ENCODE measurements around the gene ARHGAP26.
"Not testable (repeated sequence)": the region's sequence is repeated elsewhere in the genome, so short reads cannot be mapped to it uniquely, and the experiment has no call there.

ARHGAP26 gene

DNA sequence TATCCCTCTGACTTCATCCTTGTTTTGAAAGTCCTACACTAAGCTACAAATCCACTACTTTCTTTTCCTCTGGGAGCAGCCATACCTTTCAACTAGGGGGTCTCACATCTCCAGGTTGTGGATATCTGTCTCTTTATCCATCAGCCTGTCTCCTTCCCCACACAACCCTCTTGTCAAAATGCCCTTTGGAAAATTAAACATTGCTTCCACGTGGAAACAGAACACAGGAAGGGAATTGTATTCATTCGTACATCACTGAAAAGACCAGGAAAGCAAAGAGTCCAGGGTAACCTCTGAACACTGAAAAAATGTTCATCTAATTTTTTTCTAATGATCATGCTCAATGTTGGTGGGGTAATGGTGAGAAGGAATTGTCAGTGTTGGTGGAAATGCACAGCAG is 429.7 kb downstream of the ARHGAP26 start:
- no peak for DNase-seq

DNA sequence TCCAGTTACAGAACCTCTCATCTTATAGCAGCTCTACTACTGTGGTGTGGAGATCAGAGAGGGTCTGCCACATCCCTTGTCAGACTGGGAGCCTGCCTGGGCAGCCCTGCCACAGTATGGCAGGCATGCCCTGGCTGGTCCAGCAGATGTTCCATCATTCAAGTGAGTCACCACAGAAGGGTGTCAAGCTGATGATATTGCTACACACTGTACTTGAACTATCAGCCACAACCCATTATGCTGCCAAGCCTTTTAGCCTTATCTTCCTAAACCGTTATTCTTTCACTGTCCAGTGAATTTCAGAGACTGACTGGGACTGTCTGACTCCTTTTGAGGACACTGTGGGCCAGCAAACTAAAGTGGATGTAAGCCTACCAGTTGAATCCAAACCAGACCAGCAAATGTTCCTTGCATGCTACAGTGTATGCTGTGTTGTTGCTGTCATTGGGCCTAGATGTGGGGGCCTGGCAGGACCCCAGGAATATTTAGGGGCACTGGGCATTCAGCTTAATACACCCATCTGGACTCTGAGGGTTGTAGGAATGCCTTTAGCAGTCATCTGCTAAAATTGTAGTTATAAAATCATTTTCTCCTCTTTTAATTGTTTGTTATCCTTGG is 430.7 kb downstream of the ARHGAP26 start:
- peak in 1 of 3 experiments; percentile 35 for DNase-seq

DNA sequence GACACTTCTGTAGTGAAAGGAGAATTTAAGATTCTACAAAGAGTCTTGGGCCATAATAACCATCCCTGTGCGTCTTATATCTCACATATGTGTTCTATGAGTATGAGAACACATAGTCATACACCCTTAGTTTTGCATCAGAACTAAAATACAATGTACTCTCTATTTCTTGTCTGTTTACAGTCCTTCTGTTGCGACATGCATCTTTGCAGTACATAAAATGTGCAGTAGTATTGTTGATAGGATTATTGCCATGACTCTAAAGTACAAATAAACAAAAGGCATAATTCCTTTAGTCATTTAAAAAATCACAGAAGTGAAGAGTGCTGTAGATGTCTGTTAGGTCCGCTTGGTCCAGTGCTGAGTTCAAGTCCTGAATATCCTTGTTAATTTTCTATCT is 431.4 kb downstream of the ARHGAP26 start:
- DNase-seq = no peak

DNA sequence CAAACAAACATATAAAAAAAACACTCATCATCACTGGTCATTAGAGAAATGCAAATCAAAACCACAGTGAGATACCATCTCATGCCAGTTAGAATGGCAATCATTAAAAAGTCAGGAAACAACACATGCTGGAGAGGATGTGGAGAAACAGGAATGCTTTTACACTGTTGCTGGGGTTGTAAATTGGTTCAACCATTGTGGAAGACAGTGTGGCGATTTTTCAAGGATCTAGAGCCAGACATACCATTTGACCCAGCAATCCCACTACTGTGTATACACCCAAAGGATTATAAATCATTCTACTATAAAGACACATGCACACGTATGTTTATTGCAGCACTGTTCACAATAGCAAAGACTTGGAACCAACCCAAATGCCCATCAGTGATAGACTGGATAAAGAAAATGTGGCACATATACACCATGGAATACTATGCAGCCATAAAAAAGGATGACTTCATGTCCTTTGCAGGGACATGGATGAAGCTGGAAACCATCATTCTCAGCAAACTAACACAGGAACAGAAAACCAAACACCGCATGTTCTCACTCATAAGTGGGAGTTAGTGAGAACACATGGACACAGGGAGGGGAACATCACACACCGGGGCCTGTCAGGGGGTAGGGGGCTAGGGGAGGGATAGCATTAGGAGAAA is 433.3 kb downstream of the ARHGAP26 start:
- not testable (repeated sequence) for DNase-seq

DNA sequence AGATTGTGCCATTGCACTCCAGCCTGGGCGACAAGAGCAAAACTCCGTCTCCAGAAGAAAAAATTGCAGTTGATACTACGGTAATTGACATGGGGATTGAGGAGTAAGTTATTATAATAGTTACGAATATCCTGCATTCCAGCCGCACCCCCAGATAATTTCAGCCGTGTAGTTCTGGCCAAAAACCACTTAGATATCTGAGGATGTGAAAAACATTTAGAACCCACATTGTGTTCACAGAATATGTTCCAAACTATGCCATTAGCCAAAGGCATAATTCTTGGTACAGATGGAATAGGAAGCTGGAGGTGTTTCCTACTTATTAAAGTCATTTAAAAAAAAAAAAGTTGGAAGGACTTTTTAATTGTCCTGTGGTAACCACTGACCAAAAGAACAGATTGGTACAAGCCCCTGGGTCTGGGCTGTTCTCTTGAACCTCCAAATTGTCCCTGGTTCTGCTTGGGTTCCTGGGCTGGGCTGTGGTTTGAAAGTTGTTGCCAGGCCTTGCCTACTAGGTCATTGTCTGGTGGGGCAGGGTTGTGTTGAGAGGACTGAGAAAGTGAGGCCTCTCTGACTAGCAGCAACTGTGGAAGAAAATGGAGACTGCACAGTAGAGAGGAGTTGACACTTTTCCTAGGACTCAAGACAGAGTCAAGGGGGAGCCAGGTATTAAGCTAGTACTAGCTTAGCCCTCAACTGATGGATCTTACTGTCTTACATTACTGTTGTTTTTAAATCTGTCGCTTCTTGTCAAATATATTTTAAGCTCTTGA is 434.5 kb downstream of the ARHGAP26 start:
- no peak for DNase-seq

DNA sequence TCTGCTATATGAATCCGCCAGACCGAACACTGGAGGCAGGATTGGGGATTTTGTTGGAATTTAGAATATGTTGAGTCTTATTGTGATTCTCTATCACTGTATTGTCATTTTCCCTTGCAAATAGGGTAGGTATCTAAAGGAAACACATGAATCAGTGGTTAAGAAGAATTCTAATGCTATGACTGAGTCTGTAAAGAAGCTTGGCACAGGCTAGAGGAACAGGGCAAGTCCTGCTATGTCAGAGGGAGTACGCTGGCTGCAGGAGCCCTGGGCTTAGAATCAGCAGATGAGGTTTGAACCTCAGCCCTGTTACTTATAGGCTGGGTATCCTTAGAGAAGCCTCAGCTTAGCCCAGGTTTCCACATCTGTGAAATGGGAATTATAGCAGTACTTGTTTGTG is 435.2 kb downstream of the ARHGAP26 start:
- DNase-seq = no peak

DNA sequence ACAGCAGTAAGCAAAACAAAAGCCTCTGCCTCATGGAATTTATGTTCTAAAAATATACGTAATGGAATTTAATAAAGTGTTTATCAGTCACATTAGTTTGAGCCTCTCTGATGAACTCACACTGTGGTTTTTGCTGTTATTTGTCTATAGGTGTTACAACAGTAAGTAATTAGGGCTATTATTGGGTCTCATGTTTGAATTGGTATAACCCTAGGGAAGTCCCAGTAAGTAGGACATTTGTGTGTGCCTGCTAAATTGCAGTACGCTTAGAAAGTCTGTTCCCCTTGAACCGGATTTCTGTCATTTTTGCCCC is 435.7 kb downstream of the ARHGAP26 start:
- no peak for DNase-seq

DNA sequence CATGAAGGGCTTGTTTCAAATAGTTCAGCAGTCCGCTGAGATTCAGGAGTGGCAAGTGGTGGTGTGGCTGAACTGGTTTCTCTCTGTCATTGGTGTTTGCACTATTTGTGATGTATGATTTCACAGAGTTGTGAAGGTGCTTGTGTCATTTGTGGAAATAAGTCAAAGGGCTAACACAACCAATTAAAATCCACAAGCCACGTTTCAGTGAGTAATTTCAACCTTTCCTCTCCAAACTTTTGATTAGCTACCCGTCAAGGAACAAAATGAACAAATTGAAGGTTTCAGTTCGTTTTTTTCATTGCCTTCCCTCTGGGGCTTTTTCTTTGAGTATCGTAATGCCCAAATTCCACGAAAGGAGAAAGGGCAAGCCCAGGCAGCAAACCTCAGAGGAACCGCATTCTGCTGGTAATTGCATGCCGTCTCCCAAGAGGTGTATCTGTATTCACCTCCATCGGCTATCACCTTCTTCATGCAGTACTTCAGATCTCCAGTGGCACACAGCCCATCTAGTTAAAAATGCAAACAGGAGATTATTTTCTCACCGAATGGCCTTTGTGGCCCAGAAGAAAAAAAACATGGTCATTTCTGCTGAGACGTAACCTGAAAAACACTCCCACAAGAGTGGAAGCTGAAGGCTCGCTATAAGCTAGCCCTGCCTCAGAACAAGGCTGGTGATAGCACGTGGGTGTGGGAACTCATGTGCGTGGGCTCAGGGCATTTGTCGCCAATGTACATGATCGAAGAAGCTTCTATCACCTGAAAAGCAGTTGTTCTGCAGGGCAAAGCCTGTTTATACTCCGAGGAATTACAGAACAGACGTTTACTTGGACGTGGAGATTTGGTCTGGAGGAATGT is 436.2 kb downstream of the ARHGAP26 start:
- DNase-seq = no peak

DNA sequence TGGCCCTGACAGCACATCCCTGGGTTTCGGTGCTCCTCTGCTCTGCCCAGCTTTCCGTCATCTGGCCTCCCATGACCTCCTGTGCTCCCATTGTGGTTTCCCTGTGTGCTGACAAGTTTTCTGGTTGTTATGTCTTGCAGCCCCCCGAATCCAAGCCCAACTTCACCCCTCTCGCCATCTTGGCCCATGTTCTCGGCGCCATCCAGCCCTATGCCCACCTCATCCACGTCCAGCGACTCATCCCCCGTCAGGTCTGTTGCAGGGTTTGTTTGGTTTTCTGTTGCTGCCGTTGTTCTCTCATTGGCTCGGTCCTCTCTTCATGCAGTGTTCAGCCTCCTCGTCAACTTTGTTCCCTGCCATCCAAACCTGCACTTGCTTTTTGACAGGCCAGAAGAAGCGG is 436.9 kb downstream of the ARHGAP26 start:
- DNase-seq = no peak

DNA sequence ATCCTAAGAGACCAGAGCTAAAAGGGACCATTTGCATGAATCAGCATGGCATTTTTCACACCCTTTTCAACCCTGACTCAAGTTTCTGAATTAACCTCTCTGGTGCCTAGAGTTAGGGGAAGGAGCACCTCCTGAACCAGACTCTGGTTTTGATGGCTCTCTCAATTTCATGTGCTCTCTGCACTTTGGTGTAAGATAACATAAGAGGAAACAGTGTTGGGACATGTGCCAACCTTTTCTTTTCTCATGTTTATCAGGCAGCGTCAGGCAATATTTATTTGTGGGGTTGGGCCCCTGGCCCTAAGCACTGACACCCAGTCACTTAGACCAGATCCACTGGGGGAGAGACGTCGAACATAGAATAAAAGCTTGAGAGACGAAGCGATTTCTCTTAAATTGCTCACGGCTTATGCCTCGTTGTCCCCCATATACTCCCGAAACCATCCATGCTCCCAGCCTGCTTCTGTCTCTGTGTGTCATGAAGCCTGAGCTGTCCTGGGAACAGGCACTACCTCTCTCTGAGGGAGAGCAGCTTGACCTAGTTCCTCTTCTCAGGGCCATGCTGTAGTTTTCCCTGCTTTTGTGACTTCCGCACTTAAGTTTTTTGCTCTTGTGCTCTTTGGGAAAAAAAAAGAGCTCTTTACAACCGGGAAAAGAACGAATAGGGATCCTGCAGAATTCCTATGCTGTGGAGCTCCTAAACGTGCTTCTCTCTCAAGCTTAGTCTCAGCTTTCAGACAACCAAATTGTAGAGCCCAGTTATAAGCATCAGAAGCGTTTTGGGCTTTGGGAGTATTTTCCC is 437.6 kb downstream of the ARHGAP26 start:
- no peak for DNase-seq

DNA sequence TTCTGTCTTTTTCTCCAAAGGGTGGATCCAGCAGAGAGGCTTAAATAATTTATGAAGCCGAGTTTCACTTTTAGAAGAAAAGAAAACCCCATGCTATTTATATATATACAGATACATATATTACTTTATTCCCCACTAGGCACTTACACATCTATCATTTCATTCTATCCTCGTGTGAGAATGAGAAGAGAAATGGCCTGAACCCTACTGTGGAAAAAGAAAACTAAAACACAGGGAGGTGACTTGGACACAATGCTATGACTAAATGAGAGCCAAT is 438.1 kb downstream of the ARHGAP26 start:
- no peak for DNase-seq

DNA sequence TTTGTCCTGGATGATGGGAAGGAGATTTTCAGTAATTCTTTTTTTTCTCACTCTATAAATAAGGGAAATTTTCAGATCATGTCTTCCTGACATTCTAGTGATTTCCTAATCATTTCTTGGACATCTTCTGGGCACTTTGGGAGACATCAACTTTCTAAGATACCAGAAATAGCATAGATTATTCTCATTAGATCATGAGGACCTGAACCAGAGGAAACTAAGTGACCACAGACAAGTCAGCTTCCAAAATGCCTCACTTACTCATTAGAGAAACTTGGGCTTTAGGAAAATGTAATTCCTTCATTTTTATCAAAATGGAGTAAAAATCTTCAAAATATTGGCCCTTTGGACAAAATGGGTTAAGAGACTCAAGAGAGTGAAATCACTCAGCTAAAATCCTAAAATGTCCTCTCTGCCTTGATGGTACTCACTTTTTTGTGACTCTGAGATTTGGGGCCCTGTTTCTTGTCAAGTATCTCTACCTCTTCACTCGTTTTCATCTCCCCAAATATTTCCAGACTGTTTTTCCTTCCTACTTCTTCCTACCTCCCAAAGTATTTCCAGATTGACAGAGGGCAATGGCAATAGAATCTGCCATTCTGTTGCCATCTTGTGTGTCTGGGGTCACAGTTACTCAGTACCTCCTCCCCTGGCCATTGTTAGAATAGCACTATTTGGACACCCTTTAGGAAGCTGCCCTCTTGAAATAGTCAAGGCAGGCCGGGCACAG is 438.8 kb downstream of the ARHGAP26 start:
- DNase-seq = no peak

DNA sequence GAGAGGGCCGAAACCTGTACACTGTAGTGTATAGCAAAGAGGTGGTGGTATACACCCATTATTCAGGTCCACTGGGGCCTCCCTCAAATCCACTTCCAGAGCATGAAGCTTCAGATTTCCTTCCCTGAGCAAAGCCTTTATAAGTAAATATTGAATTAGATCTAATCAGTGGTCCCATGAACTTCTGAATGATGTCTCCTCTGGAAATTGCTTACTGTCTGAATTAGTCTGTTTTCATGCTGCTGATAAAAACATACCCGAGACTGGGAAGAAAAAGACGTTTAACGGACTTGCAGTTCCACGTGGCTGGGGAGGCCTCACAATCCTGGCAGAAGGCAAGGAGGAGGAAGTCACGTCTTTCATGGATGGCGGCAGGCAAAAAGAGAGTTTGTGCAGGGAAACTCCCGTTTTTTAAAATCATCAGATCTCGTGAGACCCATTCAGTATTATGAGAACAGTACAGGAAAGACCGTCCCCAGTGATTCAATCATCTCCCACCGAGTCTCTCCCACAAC is 439.8 kb downstream of the ARHGAP26 start:
- DNase-seq = no peak

DNA sequence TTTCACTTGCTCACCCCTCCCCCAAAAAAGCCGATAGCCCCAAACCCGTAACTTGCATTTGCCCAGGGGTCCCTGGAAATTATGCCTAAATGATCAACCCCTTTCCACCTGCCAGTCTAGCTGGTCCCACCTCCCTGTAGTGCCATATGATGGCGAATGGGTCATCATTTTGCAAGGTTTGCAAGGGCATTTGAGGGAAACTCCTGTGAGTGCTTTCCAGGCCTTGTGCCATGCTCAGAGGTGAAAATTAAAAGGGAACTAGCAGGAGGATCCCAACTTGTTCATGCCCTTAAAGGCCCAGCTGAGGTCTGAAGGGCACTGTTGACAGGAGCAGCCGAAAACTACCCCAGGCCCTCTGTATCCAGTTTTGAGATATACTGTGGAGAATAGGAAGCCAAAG is 440.4 kb downstream of the ARHGAP26 start:
- no peak for DNase-seq

DNA sequence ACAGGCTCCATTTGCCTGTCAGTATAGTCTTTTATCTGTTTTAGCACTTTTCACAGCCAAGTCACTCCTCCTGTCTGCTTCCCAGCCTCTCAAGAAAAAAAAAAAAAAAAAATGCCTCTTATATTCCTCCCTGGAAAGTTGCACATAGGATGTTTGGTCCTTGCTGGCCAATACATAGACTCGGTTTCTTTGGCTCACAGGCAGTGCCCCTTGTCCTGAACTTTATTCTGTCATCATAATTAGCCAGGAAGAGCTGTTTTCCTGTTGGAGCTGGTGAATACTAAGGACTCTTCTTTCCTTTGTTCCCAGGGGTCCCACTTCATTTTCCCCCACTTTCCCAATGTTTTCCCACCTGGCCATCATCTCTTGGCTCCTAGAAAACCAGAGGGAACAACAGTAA is 442.1 kb downstream of the ARHGAP26 start:
- no peak for DNase-seq

DNA sequence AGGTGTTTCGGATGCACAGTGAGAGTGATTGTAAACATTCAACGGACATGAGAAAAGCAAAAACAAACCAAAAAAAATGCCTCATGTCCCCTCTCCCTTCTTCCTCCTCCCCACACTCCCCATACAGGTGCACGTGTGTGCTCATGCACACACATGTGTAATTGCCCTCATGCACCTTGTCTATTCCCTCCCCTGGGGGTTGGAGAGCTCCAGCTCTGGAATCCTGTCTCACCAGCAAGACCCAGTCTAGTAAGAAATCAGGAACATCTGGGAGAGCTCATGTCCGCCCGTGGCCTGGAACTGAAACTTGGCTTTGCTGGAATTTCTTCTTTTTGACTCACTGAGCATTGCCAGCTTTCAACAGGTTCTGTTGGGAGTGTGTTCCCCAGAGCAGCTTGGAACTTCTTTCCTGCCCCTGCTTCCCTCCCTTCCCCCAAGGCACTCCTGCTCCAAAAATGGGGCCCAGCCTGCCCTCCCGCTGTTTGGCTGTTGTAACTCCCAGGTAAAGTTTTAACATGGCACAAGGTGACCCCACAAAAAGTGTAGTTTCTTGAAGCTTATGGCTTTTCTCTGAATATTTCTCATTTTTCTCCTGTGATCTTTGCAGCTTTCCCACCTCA is 443.2 kb downstream of the ARHGAP26 start:
- DNase-seq = no peak

DNA sequence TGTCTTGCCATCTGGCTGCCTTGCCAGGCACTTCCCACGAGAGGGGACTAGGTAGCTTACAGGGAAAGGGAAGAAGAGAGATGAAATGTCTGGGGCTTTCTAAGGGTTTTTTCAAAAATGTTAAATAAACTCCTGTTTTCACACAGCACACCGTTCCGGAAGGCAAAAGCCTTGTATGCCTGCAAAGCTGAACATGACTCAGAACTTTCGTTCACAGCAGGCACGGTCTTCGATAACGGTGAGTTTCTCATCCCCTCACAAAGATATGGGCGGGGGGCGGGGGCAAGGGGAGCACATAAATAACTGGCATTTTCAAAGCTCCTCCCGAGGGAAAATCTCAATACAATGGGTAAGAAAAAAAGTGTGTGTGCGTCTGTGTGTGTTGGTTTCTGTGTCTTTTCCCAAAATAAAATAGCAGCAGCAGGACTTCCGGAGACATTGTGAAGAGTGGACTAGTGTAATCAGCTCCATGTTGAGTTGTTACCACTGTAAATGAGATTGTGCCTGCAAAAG is 443.7 kb downstream of the ARHGAP26 start:
- no peak for DNase-seq

DNA sequence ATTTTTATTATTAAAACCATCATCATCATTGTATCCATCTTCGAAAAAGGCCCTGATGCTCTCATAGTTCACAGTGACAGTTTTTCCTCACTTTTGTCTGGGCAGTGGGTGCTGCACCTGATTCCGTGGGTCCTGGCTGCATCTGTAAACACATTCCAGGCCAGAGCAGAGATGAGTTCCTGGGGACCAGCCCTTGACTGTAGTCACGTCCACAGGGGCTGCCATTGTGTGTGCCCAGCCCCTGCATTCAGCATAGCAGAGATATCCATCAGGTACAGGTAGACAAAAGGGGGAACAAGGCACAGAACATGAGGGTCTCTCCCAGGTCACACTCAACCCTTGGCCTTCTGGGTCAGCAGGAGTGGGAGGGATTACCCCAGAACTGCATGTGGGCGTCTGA is 444.3 kb downstream of the ARHGAP26 start:
- no peak for DNase-seq

DNA sequence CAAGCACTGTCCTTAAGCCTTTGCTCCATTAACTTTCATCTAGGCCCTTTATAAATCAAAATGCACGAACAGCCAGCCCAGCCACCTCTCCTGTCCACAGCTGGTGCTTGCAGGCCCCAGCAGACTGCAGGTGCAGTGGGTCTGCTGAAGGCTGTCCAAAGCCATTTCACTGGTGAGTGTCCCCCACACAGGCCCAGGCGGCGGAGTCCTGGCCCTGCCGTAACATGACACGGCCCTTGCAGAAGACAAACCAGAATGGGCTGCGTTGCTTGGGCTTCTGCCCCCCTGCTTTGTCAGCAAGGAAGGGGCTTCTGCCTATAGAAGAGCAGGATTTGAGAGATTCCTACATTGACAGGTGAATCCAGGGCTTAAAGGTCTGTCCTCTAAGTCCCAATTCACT is 444.7 kb downstream of the ARHGAP26 start:
- DNase-seq = peak in 1 of 3 experiments; percentile 48

DNA sequence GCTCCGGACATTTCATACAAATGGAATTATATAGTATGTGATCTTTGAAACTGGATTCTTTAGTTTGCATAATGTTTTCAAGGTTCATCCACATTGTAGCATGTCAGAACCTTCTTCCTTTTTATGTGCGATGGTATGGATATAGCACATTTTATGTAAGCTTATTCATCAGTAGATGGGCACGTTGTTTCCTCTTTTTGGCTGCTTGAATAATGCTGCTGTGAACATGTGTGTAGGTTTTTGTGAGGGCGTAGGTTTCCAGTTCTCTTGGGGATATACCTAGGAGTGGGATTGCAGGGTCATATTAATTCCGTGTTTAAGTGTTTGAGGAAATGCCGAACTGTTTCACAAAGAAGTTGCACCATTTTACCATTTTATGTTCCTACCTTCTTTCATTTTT is 445.5 kb downstream of the ARHGAP26 start:
- no peak for DNase-seq

DNA sequence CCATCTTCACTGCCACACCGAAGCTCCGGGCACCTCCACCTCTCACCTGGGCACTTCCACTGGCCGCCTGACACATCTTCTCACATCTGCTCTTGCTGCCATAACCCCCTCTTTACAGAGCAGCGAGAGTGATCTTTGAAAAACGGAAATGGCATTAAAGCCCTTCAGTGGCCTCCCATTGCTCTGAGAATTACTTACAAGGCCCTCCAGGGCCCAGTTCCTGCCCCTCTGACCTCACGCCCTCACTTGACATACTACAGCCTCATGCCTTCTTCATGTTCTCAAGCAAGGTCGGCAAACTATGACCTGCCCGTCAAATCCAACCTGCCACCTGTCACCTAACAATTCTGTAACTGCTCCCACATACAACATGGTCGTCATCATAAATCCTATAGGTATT is 446.0 kb downstream of the ARHGAP26 start:
- no peak for DNase-seq

All from NCI-H1417 (cell line).